ENCODE results near the gene RTEL1. TPM values are rescaled to one million over a fixed set of nuclear protein-coding genes. Genes with fewer than 3 reads are reported as not detected.
"Not testable (repeated sequence)": the region's sequence is repeated elsewhere in the genome, so short reads cannot be mapped to it uniquely, and the experiment has no call there.

The RTEL1 gene
- total RNA-seq, 1 experiment from 2014 or later, result 6.3 TPM

GRCh38 chr20:63706852-63707557 is 48.9 kb downstream of the RTEL1 start:
- no peak for DNase-seq (ENCODE audit: extremely low read depth, low read depth)

GRCh38 chr20:63707558-63708300 is 49.6 kb downstream of the RTEL1 start, which contains the start of the genes ARFRP1 and ZGPAT:
TSS of gene ARFRP1 (minus strand) at chr20:63707976. CDS start at chr20:63707091, 885 bp downstream.
TSS of gene ZGPAT (plus strand) at chr20:63708039. CDS start at chr20:63708581, 542 bp downstream.
- DNase-seq (ENCODE audit: extremely low read depth, low read depth), result peak; percentile 70

GRCh38 chr20:63708301-63709148 is 50.4 kb downstream of the RTEL1 start:
- no peak for DNase-seq (ENCODE audit: extremely low read depth, low read depth)

GRCh38 chr20:63709149-63709527 is 51.0 kb downstream of the RTEL1 start:
- DNase-seq (ENCODE audit: extremely low read depth, low read depth), result no peak

DNA sequence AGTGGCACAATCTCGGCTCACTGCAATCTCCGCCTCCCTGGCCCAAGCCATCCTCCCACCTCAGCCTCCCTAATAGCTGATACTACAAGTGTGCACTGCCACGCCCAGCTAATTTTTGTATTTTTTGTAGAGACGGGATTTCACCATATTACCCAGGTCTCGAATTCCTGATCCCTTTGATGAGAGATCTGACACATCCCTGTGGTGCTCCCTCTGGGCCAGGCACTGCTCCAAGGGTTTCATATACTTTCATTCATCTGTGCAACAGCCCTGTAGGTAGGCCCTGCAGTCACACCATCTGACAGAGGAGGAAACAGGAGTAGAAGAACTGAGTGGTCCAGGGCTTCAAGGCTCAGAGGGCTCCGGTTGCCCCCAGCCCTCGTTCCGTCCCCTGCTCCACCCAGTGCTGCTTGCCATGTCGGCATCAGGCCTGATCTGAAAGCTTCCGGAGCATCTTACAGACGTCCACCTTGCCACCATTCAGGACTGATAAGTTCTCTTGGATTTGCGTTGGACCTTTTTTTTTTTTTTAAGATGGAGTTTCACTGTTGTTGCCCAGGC is 53.1 kb downstream of the RTEL1 start:
- no peak for DNase-seq (ENCODE audit: extremely low read depth, low read depth)

- DNase-seq (ENCODE audit: extremely low read depth, low read depth), result no peak
Observed at GRCh38 chr20:63712191-63712590, 54.1 kb downstream of the RTEL1 start.

DNA sequence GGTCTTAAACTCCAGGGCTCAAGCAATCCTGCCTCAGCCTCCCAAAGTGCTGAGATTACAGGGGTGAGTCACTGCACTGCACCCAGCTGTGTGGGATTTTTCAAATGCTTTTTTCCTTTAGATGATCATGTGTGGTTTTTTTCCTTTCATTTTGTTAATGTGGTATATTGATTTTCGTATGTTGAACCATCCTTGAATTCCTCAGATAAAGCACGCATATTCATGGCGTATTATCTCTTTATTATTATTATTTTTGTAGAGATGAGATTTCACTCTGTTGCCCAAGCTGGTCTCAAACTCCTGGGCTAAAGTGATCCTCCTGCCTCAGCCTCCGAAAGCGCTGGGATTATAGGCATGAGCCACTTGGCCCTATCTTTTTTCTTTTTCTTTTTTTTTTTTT is 56.7 kb downstream of the RTEL1 start:
- no peak for DNase-seq (ENCODE audit: extremely low read depth, low read depth)

DNA sequence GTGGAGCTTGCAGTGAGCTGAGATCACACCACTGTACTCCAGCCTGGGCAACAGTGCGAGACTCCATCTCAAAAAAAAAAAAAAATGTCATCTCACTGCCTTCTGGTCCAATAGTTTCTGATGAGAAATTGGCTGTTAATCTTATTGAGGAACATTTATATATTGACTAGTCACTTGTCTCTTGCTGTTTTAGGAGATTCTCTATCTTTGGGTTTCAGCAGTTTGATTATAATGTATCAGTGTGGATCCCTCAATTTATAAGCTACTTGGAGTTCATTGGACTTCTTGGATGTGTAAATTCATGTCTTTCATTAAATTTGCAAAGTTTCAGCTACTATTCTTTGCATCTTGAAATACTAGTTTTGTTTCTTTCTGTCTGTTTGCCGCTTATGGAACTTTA is 60.9 kb downstream of the RTEL1 start:
- no peak for DNase-seq (ENCODE audit: extremely low read depth, low read depth)

GRCh38 chr20:63722967-63723622 is 65.0 kb downstream of the RTEL1 start:
- not testable (repeated sequence) for DNase-seq (ENCODE audit: extremely low read depth, low read depth)

DNA sequence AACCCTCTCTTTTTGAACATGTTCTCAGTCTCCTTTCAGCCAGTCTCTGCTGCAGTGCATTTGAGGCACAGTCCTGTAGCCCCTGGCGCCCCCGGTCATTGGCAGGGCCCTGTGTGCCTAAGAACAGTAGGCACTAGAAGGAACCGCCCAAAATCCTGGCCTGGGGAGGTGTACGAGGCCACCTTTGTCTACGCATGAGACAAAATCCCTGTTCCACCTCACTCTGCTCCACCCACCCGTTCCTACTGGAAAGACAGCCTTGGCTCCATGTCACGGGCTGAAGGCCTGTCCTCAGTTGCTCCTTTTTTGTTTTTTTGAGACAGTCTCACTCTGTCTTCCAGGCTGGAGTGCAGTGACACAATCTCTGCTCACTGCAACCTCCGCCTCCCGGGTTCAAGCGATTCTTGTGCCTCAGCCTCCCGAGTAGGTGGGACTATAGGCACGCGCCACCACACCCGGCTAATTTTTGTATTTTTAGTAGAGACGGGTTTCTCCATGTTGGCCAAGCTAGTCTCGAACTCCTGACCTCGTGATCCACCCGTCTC is 72.1 kb downstream of the RTEL1 start:
- DNase-seq (ENCODE audit: extremely low read depth, low read depth), result not testable (repeated sequence)

- DNase-seq (ENCODE audit: extremely low read depth, low read depth), result no peak
Observed at GRCh38 chr20:63731410-63731809, 73.3 kb downstream of the RTEL1 start.

DNA sequence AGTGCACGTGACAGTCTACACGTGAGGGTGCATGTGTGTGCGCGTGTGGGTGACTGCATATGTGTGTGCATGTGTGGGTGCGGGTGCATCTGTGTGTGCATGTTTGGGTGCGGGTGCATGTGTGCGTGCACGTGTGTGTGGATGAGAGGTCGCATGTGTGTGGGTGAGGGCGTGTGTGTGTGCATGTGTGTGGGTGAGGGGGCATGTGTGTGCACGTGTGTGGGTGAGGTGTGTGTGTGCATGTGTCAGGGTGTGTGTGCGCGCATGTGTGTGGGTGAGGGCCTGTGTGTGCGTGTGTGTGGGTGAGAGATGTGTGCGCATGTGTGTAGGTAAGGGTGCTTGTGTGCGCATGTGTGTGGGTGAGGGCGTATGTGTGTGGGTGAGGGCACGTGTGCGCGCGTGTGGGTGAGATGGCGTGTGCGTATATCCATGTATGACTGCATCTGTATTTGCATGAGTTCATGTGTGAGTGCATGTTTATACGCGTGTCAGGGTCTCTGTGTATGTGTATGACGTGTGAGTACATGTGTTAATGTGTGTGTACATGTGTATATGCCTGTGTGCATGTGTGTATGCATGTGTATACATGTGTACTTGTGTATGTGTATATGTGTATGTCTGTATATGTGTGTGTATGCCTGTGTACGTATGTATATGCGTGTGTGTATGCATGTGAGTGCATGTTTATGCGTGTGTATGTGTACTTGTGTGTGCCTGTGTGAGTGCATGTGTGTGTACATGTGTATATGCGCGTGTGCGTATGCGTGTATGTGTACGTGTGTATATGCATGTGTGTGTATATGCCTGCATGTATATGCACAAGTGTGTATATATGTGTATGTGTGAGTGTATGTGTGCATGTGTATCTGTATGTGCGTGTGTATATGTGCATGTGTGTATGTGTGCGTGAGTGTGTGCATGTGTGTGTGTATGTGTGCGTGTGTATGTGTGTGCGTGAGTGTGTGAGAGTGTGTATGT is 74.3 kb downstream of the RTEL1 start:
- no peak for DNase-seq (ENCODE audit: extremely low read depth, low read depth)

- DNase-seq (ENCODE audit: extremely low read depth, low read depth), result no peak
Observed at GRCh38 chr20:63733117-63733516, 75.0 kb downstream of the RTEL1 start.

GRCh38 chr20:63733579-63734081 is 75.5 kb downstream of the RTEL1 start:
- DNase-seq (ENCODE audit: extremely low read depth, low read depth), result no peak

- DNase-seq (ENCODE audit: extremely low read depth, low read depth), result no peak
Observed at GRCh38 chr20:63734111-63734945, 76.2 kb downstream of the RTEL1 start.

- no peak for DNase-seq (ENCODE audit: extremely low read depth, low read depth)
Observed at GRCh38 chr20:63734946-63735858, 77.1 kb downstream of the RTEL1 start.
